A549 (cell line): ENCODE data around the gene CFAP157. TPM values are rescaled to one million over a fixed set of nuclear protein-coding genes. Genes with fewer than 3 reads are reported as not detected.
A peak's percentile ranks its signal among the peaks of the same experiment; 100 is the strongest.

Experiments
- ATAC-seq, 2 experiments: fragments of 200-7000 bp in 1 of 2; fragments of >200 bp in 1 of 2; cut with Nextera tagmentation in 1 of 2; cut with Tn5 transposase in 1 of 2; 3 replicates each; pipeline versions ENCODE4 v1.8.0 to v1.9.1; 2018 to 2020; ENCODE audit warnings: mild to moderate bottlenecking in 1 of 2, moderate library complexity in 1 of 2
- CTCF ChIA-PET: fragments of 300-600 bp; sonication (Branson Sonifier 250); formaldehyde crosslinking; extraction: SDS; loops from one replicate; lab custom pipeline; 2021; ENCODE audit warnings: antibody characterized with exemption, inconsistent platforms; lab: Yijun Ruan, JAX
- POLR2A ChIA-PET: fragments of 350-600 bp; formaldehyde crosslinking; extraction: SDS; loops from one replicate; lab custom pipeline; 2021; ENCODE audit warnings: antibody characterized with exemption, inconsistent platforms; lab: Yijun Ruan, JAX
- DNase-seq, 2 experiments: peaks; one replicate each; pipeline versions ENCODE4 v3.0.0 to v3.0.0-alpha.2; 2011 to 2016; ENCODE audit warnings: low read depth in 1 of 2, low spot score in 1 of 2
- FAIRE-seq: peaks from 2 replicates; lab custom pipeline; 2011; peaks lifted over from hg19 to GRCh38; lab: Jason Lieb, UNC
- H3K27ac ChIP-seq, 2 experiments: fragments of >200 bp; sonication (Bioruptor Twin); formaldehyde crosslinking; 3 replicates each; pipeline ENCODE4 v1.5.1; 2016 to 2017
- H3K4me1 ChIP-seq: fragments of >200 bp; sonication (Bioruptor Twin); formaldehyde crosslinking; 3 replicates; pipeline ENCODE4 v1.6.1; 2016
- H3K4me2 ChIP-seq: fragments of >200 bp; sonication (Bioruptor Twin); formaldehyde crosslinking; 3 replicates; pipeline ENCODE4 v1.6.1; 2016
- H3K4me3 ChIP-seq: fragments of >200 bp; sonication (Bioruptor Twin); formaldehyde crosslinking; 3 replicates; pipeline ENCODE4 v1.5.1; 2016
- H3K9me3 ChIP-seq: fragments of >200 bp; sonication (Bioruptor Twin); formaldehyde crosslinking; 3 replicates; pipeline ENCODE4 v1.6.1; 2016
- BHLHE40 ChIP-seq: IDR thresholded peaks from 2 replicates; pipeline ENCODE4 v1.6.1; 2012; ENCODE audit warnings: low read depth, low read length, inconsistent platforms
- CBX8 ChIP-seq: fragments of 200-600 bp; sonication (generic); IDR thresholded peaks from 2 replicates; pipeline ENCODE4 v1.6.1; 2016
- CHD2 ChIP-seq: fragments of 150-350 bp; IDR thresholded peaks from 2 replicates; pipeline ENCODE4 v1.6.1; 2014; ENCODE audit warnings: low read length; ENCODE audit not compliant: partially characterized antibody
- CHD4 ChIP-seq: fragments of 200-600 bp; sonication (generic); IDR thresholded peaks from 2 replicates; pipeline ENCODE4 v1.6.1; 2016; ENCODE audit warnings: antibody characterized with exemption, mild to moderate bottlenecking, borderline replicate concordance
- EHF ChIP-seq: fragments of 250-450 bp; sonication (Bioruptor Pico); IDR thresholded peaks from 2 replicates; pipeline ENCODE4 v1.5.0; 2020; ENCODE audit warnings: mild to moderate bottlenecking
- ESRRA ChIP-seq: fragments of 150-350 bp; IDR thresholded peaks from 2 replicates; pipeline ENCODE4 v1.6.1; 2014; ENCODE audit warnings: mild to moderate bottlenecking, low read length, borderline replicate concordance
- FOSL2 ChIP-seq, 2 experiments: fragments of 450-650 bp in 1 of 2; fragments of >200 bp in 1 of 2; sonication (Bioruptor Twin) in 1 of 2; formaldehyde crosslinking; IDR thresholded peaks; 2 replicates each; pipeline versions ENCODE4 v1.5.0 to v1.6.1; 2016 to 2020; ENCODE audit warnings: mild to moderate bottlenecking in 1 of 2, moderate library complexity in 1 of 2
- FOXS1 ChIP-seq: fragments of 250-450 bp; sonication (Bioruptor Pico); IDR thresholded peaks from 2 replicates; pipeline ENCODE4 v1.5.0; 2020; ENCODE audit warnings: mild to moderate bottlenecking, moderate library complexity
- GATA3 ChIP-seq: IDR thresholded peaks from 2 replicates; pipeline ENCODE4 v1.6.1; 2012; ENCODE audit warnings: borderline replicate concordance
- HOXA7 ChIP-seq: fragments of 250-450 bp; sonication (Bioruptor Pico); IDR thresholded peaks from 2 replicates; pipeline ENCODE4 v1.5.0; 2020; ENCODE audit warnings: mild to moderate bottlenecking, moderate library complexity
- HOXB13 ChIP-seq: fragments of 250-450 bp; sonication (Bioruptor Pico); IDR thresholded peaks from 2 replicates; pipeline ENCODE4 v1.5.0; 2020; ENCODE audit warnings: low read depth, mild to moderate bottlenecking, moderate library complexity
- HOXB5 ChIP-seq: fragments of 250-450 bp; sonication (Bioruptor Pico); IDR thresholded peaks from 2 replicates; pipeline ENCODE4 v1.5.0; 2020; ENCODE audit warnings: mild to moderate bottlenecking, moderate library complexity
- KDM5A ChIP-seq: fragments of 200-600 bp; sonication (generic); IDR thresholded peaks from 2 replicates; pipeline ENCODE4 v1.6.1; 2016; ENCODE audit warnings: antibody characterized with exemption, mild to moderate bottlenecking
- NPAS2 ChIP-seq: fragments of 250-450 bp; sonication (Bioruptor Pico); IDR thresholded peaks from 2 replicates; pipeline ENCODE4 v1.8.0; 2022; ENCODE audit warnings: mild to moderate bottlenecking, moderate library complexity, borderline replicate concordance
- PHF8 ChIP-seq: fragments of 200-600 bp; sonication (generic); IDR thresholded peaks from 2 replicates; pipeline ENCODE4 v1.6.1; 2016; ENCODE audit warnings: low read depth, mild to moderate bottlenecking, antibody characterized with exemption, moderate library complexity, borderline replicate concordance
- POLR2A ChIP-seq: IDR thresholded peaks from 2 replicates; pipeline ENCODE4 v1.6.1; 2012; ENCODE audit warnings: mild to moderate bottlenecking, low read length
- POLR2AphosphoS2 ChIP-seq: conservative IDR thresholded peaks from 2 replicates; pipeline ENCODE4 v1.6.1; 2012; ENCODE audit warnings: low read length, improper control_type of control experiment, inconsistent platforms
- RAD21 ChIP-seq, 2 experiments: fragments of >200 bp in 1 of 2; sonication (Bioruptor Twin) in 1 of 2; formaldehyde crosslinking in 1 of 2; IDR thresholded peaks in 1 of 2; conservative IDR thresholded peaks in 1 of 2; 2 replicates in 1 of 2; 3 replicates in 1 of 2; pipeline ENCODE4 v1.6.1; 2012 to 2018; ENCODE audit warnings: inconsistent platforms in 1 of 2
- RFX5 ChIP-seq: fragments of 450-650 bp; IDR thresholded peaks from 2 replicates; pipeline ENCODE4 v1.7.1; 2014; ENCODE audit warnings: antibody characterized with exemption, mild to moderate bottlenecking, moderate library complexity
- SMC3 ChIP-seq: fragments of >200 bp; sonication (Bioruptor Twin); formaldehyde crosslinking; IDR thresholded peaks from 3 replicates; pipeline ENCODE4 v1.6.1; 2018; ENCODE audit warnings: inconsistent platforms
- SREBF2 ChIP-seq: fragments of 450-650 bp; IDR thresholded peaks from 2 replicates; pipeline ENCODE4 v1.6.1; 2014; ENCODE audit warnings: mild to moderate bottlenecking, moderate library complexity
- TFCP2L1 ChIP-seq: fragments of 250-450 bp; sonication (Bioruptor Pico); IDR thresholded peaks from 2 replicates; pipeline ENCODE4 v1.5.0; 2021; ENCODE audit warnings: mild to moderate bottlenecking
- TP53 ChIP-seq: fragments of 250-450 bp; sonication (Bioruptor Pico); IDR thresholded peaks from 2 replicates; pipeline ENCODE4 v1.5.0; 2021; ENCODE audit warnings: mild to moderate bottlenecking, moderate library complexity
- ZC3H11A ChIP-seq: fragments of 450-650 bp; IDR thresholded peaks from 2 replicates; pipeline ENCODE4 v1.6.1; 2014; ENCODE audit warnings: antibody characterized with exemption, mild to moderate bottlenecking
- ZFP36 ChIP-seq: fragments of 450-650 bp; IDR thresholded peaks from 2 replicates; pipeline ENCODE4 v1.6.1; 2014; ENCODE audit warnings: borderline replicate concordance; ENCODE audit not compliant: partially characterized antibody
- ZNF302 ChIP-seq: fragments of 250-450 bp; sonication (Bioruptor Pico); IDR thresholded peaks from 2 replicates; pipeline ENCODE4 v1.9.0; 2021; ENCODE audit warnings: inconsistent platforms, mild to moderate bottlenecking, moderate library complexity
- WGBS: methylation state at CpG from one replicate; pipeline ENCODE4 v1.1.6; 2017; ENCODE audit errors: missing lambda C conversion rate; 5-methylcytosine and 5-hydroxymethylcytosine counted together
- polyA plus RNA-seq, 4 experiments: library from polyadenylated mRNA; depleted of rRNA in 3 of 4; stranded (reverse); fragments of >200 nt; fragmentation: RNase III in 1 of 4; extraction: RNeasy Plus Mini Kit Qiagen cat#74134 plus additional on column Dnase treatment in 1 of 4; gene quantifications; 2 replicates in 3 of 4; 3 replicates in 1 of 4; pipeline ENCODE4 v1.2.3, GENCODE V29; 2011 to 2017
- TF ChIP-seq, protein P1 (sequence below): IDR thresholded peaks from 2 replicates; pipeline ENCODE4 v1.6.1; 2012
- TF ChIP-seq, protein P2 (sequence below): fragments of >200 bp; sonication (Bioruptor Twin); formaldehyde crosslinking; IDR thresholded peaks from 3 replicates; pipeline ENCODE4 v1.6.1; 2016
- TF ChIP-seq, protein P3 (sequence below): fragments of 200-600 bp; sonication (generic); IDR thresholded peaks from 2 replicates; pipeline ENCODE4 v1.6.1; 2016; ENCODE audit warnings: antibody characterized with exemption, mild to moderate bottlenecking, moderate library complexity
- TF ChIP-seq, protein P4 (sequence below): IDR thresholded peaks from 2 replicates; pipeline ENCODE4 v1.6.1; 2012

CFAP157 gene
- polyA plus RNA-seq, 2 of the 4 experiments (the other 2 are of a cell fraction) = 0.04 TPM

DNA sequence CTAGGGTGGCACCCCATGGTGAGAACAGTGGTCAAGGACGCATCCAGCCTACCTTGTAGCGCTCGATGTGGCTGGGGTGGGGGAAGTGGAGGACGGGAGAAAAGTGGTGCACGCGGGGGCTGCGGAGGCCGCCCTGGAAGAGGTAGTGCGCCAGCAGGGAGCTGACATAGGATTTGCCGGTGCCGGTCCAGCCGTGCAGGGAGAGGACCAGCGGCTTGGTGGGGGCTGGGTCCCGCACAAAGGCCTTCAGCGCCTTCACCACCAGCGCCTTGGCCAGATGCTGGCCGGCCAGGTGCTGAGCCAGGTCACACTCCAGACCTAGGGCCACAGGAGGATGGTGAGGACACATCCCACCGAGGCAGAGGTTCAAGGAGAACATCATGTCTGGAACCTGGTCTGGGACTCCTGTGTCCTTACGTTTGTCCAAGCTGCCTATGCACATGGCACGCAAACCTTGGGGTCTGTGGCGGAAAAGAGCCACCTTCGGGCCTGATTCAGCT, 27.5 kb downstream of the CFAP157 start:
- no peaks in the 10 kb centered on the region for H3K9me3 ChIP-seq
- WGBS = 54% methylated on average over 16 of the region's 22 CpGs
- DNase-seq (no peak), FAIRE-seq (no peak), ATAC-seq (no peak)
- CTCF ChIA-PET = interaction anchor here (0.5 to 15.7 kb wide), 101 partner anchors 10 to 685 kb away, joined by 3 to 243 read pairs (median 5); partner anchors contain the start of genes CDK9, CFAP157, FPGS and LRSAM1
- peak overlapping the region; percentile 72 for H3K4me3 ChIP-seq
- POLR2A ChIA-PET = interaction anchor here (0.5 to 2.0 kb wide), 10 partner anchors 19 to 360 kb away, joined by 3 to 12 read pairs (median 4); partner anchors contain the start of genes CDK9, LRSAM1, PTRH1 and RPL12
- peak overlapping the region; percentile 96 for H3K27ac ChIP-seq
- H3K4me1 ChIP-seq = peaks cover 9% of the 10 kb centered on the region; the same call in 1 of the 3 replicates
- peak overlapping the region; percentile 86 for H3K4me2 ChIP-seq
- TF ChIP-seq FOXS1 (CRISPR knock-in tag) = no peak
- TF ChIP-seq BHLHE40 = no peak
- no peak for TF ChIP-seq POLR2AphosphoS2
- TF ChIP-seq ESRRA = no peak
- TF ChIP-seq, protein P1, sequence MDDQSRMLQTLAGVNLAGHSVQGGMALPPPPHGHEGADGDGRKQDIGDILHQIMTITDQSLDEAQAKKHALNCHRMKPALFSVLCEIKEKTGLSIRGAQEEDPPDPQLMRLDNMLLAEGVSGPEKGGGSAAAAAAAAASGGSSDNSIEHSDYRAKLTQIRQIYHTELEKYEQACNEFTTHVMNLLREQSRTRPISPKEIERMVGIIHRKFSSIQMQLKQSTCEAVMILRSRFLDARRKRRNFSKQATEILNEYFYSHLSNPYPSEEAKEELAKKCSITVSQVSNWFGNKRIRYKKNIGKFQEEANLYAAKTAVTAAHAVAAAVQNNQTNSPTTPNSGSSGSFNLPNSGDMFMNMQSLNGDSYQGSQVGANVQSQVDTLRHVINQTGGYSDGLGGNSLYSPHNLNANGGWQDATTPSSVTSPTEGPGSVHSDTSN = no peak
- no peak for TF ChIP-seq CHD4
- no peak for TF ChIP-seq EHF
- no peak for TF ChIP-seq NPAS2 (CRISPR knock-in tag)
- TF ChIP-seq HOXB13 (CRISPR knock-in tag) = no peak
- no peak for TF ChIP-seq ZNF302
- no peak for TF ChIP-seq HOXA7 (CRISPR knock-in tag)
- TF ChIP-seq CBX8 = no peak
- TF ChIP-seq POLR2A = no peak
- TF ChIP-seq, protein P2, sequence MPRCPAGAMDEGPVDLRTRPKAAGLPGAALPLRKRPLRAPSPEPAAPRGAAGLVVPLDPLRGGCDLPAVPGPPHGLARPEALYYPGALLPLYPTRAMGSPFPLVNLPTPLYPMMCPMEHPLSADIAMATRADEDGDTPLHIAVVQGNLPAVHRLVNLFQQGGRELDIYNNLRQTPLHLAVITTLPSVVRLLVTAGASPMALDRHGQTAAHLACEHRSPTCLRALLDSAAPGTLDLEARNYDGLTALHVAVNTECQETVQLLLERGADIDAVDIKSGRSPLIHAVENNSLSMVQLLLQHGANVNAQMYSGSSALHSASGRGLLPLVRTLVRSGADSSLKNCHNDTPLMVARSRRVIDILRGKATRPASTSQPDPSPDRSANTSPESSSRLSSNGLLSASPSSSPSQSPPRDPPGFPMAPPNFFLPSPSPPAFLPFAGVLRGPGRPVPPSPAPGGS = no peak
- TF ChIP-seq HOXB5 (CRISPR knock-in tag) = no peak
- no peak for TF ChIP-seq SREBF2

DNA sequence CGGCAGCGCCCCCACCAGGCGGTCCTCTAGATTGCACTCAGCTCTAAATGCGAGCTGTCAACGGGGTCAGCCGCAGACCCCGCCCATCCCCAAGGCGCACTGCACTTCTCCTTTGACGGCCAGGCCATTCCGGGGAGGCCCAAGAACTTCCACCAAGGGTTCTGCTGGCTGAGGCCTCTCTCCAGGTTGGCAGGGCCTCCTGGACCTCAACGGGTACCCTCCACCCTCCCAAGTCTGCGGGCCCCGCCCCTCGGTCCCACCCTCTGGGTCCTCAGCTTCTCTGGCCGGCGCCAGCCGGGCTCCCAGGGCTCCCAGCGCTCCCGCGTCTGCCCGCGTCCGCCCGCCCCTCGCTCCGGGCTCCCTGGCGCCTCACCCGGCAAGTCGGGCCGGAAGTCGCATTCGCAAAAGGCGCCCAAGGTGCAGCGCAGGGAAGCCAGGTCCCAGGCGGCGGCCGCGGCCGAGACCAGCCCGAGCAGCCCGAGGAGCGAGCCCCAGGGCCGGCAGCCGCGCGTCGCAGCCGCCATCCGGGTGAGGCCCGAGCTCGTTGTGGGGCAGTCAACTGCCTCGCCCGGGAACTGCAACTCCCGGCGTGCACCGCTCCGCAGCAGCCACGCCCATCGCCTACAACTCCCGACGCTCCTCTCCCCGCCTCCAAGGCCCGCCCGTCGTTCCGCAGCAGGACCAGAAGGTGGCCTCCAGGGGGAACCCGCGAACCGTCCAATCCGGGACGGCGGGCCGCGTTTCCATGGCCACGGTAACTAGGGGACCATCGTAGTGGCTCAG, 28.1 kb downstream of the CFAP157 start, which contains the start of gene TOR2A:
Gene TOR2A (minus strand): TSS at position 548 of the 783 bp plus-strand sequence. CDS start 24 bp downstream, at position 524.
- peak; percentile 56 for FAIRE-seq
- POLR2A ChIA-PET = interaction anchor here (0.5 to 2.0 kb wide), 11 partner anchors 19 to 359 kb away, joined by 3 to 12 read pairs (median 3); partner anchors contain the start of genes CDK9, LRSAM1, PTRH1 and RPL12
- TF ChIP-seq TP53 (CRISPR knock-in tag) (no peak), NPAS2 (CRISPR knock-in tag) (no peak), POLR2AphosphoS2 (no peak), CBX8 (no peak), POLR2A (peak; percentile 78), PHF8 (peak; percentile 75; the same call in 1 of the 2 replicates), FOXS1 (CRISPR knock-in tag) (no peak), SMC3 (peak; percentile 97), HOXB5 (CRISPR knock-in tag) (no peak), CHD4 (no peak), KDM5A (no peak), GATA3 (0 out of 2 replicates have a peak, but pooled peaks have one; percentile 9), TFCP2L1 (CRISPR knock-in tag) (no peak), RFX5 (peak; percentile 94), ZFP36 (no peak), RAD21 (conservative IDR thresholded peaks at IDR 0.05 in 1 of 2, IDR thresholded peaks at IDR 0.05 in 1 of 2) (peak; percentile 98), FOSL2 (IDR thresholded peaks at IDR 0.05) (no peak), FOSL2 (CRISPR knock-in tag; IDR thresholded peaks at IDR 0.05) (no peak), CHD2 (no peak), ZC3H11A (no peak)
- TF ChIP-seq, protein P3, sequence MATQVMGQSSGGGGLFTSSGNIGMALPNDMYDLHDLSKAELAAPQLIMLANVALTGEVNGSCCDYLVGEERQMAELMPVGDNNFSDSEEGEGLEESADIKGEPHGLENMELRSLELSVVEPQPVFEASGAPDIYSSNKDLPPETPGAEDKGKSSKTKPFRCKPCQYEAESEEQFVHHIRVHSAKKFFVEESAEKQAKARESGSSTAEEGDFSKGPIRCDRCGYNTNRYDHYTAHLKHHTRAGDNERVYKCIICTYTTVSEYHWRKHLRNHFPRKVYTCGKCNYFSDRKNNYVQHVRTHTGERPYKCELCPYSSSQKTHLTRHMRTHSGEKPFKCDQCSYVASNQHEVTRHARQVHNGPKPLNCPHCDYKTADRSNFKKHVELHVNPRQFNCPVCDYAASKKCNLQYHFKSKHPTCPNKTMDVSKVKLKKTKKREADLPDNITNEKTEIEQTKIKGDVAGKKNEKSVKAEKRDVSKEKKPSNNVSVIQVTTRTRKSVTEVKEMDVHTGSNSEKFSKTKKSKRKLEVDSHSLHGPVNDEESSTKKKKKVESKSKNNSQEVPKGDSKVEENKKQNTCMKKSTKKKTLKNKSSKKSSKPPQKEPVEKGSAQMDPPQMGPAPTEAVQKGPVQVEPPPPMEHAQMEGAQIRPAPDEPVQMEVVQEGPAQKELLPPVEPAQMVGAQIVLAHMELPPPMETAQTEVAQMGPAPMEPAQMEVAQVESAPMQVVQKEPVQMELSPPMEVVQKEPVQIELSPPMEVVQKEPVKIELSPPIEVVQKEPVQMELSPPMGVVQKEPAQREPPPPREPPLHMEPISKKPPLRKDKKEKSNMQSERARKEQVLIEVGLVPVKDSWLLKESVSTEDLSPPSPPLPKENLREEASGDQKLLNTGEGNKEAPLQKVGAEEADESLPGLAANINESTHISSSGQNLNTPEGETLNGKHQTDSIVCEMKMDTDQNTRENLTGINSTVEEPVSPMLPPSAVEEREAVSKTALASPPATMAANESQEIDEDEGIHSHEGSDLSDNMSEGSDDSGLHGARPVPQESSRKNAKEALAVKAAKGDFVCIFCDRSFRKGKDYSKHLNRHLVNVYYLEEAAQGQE = no peak
- TF ChIP-seq, protein P4, sequence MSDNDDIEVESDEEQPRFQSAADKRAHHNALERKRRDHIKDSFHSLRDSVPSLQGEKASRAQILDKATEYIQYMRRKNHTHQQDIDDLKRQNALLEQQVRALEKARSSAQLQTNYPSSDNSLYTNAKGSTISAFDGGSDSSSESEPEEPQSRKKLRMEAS = peak; percentile 60; the same call in 1 of the 2 replicates

More for the DNA sequence above, 28.1 kb downstream of the CFAP157 start, which contains the start of gene TOR2A:
- CTCF ChIA-PET = interaction anchor here (0.5 to 15.7 kb wide), 117 partner anchors 10 to 686 kb away, joined by 3 to 243 read pairs (median 5); partner anchors contain the start of genes CDK9, CFAP157, FPGS and LRSAM1
- Histone ChIP-seq H3K4me3 (peak within 1 kb of the TSS; percentile 72), H3K4me1 (peaks cover 12% of the 10 kb centered on the region), H3K9me3 (no peaks in the 10 kb centered on the region), H3K4me2 (peak within 1 kb of the TSS; percentile 86), H3K27ac (peak within 1 kb of the TSS; percentile 96)
- ATAC-seq = peak; percentile 92 to 95
- peak; percentile 91 to 97 for DNase-seq
- WGBS = under 1% methylated on average over 35 of the region's 76 CpGs
